Measurements from ENCODE around the gene COL27A1.
A peak's percentile ranks its signal among the peaks of the same experiment; 100 is the strongest.

COL27A1 gene

DNA sequence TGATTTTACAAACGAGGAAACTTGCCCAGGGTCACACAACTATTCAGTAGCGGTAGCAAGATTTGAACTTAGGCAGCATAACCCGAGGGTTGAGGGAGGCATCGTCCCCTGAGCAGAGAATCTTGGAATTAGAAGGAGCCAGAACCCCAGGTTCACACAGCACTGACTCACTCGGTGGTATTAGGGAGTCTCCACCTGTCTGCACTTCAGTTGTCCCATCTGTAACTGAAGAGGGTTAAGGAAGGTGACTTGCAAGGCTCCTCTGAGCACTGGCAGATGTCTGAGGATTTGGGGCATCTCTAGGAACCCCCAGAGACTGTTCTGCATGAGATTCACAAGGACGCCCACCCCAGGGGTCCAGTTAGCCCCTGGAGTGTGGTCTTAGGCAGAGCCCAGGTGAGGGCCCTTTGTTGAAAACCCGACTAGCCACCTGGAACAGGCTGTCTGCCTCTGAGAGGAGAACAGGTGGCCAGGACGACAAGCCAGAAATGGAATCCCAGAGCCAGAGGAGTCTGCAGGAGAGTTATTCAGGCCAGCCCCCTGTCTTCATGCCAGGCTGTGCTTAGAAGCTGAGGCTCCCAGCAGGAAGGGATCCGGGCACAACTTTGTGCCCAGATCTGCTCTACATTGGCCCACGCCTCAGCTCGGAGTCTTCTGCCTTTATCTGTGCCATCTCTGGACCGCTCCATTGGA, 117.5 kb downstream of the COL27A1 start:
- no peak for DNase-seq (ENCODE audit: low spot score)

DNA sequence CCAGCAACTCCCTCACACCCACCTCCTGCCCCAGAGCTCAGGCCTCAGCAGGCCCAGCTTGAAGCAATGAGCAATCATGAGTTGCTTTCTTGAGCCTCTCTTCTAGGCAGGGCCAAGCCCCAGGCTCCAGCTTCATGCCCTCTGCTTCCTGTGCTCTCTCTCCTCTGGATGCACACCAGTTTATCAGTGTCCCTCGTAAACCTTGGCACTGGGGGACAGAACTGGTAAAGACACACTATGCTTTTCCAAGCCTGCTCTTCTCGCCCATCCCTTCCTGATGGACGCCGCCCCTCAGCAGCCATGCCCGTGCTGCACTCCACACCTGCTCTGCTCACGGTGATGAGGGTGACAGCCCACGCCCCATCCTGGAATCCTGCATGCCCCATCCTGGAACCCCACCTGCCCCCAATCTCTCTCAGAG, 118.1 kb downstream of the COL27A1 start:
- DNase-seq (ENCODE audit: low spot score): no peak

DNA sequence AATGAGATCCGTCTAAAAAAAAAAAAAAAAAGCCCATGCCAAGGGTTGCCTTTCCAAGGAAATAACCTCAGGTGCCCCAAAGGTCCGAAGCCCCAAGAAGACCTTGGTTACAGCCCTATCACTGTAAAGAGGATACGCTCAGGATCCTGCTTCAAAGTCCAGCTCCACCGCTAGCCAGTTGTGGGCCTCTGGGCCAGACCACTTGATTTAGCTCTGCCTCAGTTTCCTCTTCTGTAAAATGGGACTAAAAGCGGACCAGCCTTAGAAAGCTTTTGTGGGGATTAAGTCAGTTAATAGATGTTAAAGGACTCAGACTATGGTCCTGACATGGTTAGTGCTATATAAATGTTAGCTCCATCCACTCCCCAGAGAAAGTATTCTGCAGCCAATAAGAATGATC, 118.9 kb downstream of the COL27A1 start:
- no peak for DNase-seq (ENCODE audit: low spot score)

DNA sequence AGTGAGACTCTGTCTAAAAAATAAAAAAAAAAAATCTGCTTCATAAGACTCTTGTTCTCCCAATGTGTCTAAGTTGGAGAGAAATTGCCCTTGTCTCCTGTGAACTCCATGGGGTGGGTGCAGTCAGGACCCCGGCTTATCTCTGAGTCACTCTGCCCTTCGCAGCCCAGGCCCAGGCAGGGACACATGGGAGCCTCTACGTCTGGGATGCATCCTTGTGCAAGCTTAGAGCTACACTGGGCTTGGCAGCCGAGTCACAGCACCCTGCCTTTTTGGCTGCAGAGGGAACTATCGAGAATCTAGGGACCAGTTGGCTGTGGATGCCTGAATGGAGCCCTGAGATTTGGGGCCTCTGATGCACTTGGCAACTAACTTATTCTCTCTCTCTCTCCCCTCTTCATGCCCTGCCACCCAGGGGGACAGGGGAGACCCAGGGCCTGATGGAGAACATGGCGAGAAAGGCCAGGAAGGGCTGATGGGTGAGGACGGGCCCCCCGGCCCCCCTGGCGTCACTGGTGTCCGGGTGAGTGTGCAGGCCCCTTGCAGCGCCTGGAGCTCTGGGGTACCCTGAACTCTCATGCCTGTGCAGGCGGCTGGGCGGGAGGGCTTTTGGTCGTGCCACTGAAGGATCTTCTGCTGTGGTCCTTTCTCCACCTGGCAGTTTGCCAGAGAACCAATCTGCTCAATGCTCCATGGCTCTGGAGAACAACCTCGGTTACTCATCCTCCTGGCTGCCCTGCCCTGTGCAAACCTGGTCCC, 120.1 kb downstream of the COL27A1 start:
- no peak for DNase-seq (ENCODE audit: low spot score)

DNA sequence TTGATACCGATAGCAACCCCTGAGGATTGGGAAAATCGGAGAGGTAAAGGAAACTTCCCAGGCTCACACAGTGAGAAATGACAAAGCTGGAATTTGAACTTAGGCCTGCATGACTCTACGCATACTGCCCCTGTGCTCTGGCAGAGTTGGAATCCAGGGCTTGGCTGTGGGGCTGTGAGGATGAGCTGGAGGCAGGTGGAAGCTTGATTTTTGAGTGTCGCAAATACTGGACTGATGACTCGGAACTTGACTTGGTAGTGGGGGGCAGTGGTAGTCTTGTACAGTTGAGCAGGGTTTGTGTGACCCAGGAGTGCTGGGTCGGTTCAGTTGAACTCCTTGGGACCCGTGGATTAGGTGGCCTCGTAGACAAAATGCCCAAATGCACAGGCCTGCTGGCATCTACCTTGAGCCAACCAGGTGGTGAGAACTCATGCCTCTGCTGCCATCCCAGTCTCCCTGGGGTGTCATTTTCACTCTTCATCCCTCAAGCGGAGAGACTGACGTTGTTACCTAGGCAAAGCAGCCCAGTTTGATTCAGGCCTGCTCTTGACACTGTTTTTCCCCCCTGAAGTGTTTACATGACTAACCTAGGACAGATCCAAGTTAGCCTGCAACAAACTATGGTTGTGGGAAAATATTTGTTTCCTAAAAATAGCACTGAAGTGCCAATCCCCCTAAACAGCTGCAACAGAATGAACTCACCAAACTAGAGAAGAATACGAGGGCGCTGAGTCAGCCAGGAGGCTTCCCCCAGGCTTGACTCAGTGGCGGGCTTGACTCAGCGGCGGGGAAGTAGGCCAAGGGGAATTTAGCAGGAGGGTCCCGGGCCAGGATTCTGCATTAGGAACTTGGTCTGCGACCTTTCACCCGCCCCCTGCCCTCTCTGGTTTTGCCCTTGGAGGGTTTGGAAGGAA, 121.8 kb downstream of the COL27A1 start:
- no peak for DNase-seq (ENCODE audit: low spot score)

DNA sequence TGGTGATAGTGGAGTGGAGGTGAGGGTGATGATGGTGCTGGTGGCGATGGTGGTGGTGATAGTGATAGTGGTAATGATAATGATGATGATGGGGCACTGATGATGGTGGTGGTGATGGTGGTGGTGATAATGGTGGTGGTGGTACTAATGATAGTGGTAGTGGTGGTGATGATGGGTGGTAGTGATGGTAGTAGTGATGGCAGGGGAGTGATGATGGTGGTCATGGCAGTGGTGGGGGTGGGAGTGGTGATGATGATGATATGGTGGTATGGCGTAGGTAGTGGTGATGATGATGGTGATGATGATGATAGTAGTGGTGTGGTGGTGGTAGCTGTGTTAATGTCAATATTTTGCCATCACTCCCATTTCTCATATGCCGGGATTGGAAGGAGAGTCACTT, 123.0 kb downstream of the COL27A1 start:
- DNase-seq (ENCODE audit: low spot score): no peak

DNA sequence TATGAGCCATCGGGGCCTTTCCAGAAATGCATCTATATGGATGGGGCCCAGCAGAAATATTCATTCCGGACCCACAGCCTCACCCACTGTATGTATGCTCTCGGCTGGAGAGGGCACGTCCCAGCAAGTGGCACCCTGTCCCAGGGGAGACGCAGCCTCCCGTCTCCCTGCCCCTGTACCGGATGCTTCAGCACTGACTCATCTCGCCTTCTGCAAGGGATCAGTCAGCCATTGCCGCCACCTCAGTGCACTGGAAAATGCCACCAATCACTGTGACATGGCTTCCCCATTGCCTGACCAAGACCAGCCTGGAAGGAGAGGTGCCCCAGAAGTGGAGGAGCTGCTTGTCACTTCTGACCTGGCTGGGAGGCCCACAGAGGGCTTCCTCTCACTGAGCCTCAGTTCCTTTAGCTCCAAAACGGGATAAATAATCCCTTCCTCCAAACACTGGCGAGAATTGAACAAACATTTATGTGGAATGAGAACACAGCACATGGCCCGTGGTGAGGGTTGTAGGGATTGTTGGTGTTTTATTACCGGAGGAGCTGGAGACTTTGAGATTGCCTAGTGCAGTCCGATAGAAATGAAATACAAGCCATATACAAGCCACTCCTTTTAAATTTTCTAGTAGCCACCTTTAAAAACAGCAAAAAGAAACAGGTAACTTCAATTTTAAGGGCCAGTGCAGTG, 123.7 kb downstream of the COL27A1 start:
- no peak for DNase-seq (ENCODE audit: low spot score)

DNA sequence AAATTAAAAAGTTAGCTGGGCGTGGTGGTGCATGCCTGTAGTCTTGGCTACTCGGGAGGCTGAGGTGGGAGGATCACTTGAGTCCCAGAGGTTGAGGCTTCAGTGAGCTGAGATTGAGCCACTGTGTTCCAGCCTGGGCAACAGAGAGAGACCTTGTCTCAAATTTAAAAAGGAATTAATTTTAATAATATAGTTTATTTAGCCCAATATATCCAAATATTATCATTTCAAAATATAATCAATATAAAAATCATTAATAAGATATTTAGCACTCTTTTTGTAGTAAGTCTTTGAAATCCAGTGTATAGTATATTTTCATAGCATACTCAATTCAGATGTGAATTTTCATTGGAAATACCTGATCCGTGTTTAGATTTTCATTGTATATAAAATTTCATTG, 124.4 kb downstream of the COL27A1 start:
- DNase-seq (ENCODE audit: low spot score): no peak

DNA sequence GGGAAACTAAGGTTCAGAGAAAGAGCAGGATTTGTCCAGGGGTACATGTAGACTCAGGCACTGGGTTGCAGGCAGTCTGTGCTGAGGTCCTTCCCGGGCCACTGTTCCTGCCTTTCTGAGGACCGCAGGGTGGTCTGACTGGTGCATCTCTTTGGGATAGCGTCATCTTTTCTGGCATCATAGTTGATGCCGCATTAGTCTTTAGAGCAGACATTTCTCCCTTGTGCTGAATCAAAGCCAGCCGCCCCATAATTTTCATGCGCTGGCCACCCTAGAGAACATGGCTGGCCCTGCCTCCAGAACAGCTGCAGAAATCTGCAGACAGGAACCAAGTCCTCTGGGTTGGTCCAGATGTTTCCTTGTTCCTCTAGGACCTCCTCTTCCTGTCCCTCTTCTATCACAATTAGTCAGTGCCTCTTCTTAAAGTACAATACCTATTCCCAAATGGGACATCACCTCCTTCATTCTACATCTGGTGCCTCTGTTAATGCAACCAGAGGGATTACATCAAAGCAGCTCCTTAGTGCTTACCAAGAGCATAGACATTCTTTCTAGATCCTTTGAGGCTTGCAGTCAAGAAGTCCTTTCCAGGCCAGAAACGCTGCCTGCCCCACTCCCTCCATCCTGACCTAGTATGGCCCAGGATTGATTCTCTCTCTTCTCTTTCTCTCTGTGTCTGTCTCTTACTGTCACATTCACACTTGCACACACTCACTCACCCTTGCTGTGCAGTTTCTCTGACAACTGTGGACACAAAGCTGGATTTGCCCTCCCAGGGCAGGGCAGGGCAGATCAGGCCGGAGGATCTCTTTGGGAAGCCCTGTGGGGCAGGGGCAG, 125.5 kb downstream of the COL27A1 start:
- DNase-seq (ENCODE audit: low spot score): no peak

DNA sequence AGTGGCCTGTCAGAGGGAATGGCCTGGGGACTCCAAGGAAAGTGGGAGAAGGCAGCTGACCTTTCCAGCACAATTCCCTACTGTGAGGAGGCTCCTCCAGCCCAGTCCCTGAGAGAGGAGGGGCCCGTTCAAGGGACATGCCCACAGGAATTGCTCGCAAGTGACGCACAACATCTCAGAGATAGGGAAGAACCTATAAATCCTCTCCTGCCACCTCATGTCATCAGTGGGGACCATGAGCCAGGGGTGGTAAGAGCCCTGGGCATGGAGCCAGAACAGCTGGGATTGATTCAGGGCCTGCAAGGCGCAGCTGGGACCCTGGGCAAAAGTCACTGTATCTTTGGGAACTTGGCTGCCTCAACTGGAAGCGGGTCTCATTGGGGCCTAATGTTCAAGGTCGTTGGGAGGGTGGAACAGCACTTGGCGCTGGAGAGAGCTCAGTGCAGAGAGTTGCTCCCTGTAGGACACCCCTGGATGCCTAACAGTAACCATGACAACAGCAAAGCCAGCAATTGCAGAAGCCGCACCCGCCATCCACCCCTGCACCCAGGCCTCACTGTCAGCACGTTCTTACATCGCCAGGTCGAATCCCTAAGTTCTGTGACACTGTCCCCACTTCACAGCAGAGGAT, 126.3 kb downstream of the COL27A1 start:
- DNase-seq (ENCODE audit: low spot score): no peak

DNA sequence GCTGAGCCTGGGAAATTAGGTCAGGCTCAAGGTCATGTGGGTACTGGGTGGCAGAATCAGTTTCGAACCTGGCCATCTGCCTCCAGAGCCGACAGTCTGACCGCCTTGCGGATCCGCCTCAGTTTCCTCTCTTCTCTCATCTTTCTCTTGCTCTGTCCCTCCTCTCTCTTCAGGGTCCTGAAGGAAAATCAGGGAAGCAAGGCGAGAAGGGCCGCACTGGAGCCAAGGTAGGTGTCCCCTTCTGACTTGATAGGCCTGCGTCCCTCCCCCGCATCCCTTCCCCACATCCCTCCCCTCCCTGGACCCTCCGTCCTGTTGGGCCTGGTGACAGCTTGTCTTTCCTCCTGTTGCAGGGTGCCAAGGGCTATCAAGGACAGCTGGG, 126.8 kb downstream of the COL27A1 start:
- DNase-seq (ENCODE audit: low spot score): no peak

DNA sequence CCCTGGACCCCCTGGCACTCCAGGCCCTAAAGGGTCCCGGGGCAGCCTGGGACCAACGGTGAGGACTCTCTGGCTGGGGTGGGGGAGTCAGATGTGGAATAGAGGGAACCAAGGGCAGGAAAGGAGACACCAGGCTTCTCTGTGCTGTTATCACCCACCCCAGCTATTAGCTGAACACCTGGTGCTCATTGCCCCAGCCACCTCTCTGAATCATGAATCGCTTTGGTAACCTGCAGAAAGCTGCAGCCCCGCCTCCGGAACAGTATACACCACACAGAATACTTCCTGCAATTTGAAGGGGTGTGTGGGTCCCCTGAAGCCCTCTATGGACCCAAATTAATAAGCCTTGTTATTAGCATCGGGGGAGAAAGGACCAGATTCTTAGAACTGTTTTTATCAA, 127.2 kb downstream of the COL27A1 start:
- no peak for DNase-seq (ENCODE audit: low spot score)

DNA sequence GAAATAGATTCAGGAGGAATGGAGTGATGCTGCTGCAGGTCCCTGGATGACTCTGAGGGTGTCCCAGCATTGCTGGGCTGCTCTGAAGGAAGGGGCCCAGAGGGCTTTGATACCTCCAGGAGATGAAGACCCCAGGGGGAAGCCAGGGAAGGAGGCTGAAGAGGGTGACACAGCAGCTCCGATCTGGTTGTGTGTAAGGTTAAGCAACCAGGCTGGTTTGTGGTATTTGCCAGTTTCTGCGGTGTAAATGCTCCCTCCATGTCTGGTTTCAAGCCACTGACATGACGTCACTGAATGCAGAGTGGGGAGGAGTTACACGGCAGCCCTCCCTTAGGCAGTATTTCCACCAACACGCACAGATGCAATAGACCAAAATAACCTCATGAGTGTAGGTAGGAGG, 127.6 kb downstream of the COL27A1 start:
- peak; percentile 40 for DNase-seq (ENCODE audit: low spot score)

DNA sequence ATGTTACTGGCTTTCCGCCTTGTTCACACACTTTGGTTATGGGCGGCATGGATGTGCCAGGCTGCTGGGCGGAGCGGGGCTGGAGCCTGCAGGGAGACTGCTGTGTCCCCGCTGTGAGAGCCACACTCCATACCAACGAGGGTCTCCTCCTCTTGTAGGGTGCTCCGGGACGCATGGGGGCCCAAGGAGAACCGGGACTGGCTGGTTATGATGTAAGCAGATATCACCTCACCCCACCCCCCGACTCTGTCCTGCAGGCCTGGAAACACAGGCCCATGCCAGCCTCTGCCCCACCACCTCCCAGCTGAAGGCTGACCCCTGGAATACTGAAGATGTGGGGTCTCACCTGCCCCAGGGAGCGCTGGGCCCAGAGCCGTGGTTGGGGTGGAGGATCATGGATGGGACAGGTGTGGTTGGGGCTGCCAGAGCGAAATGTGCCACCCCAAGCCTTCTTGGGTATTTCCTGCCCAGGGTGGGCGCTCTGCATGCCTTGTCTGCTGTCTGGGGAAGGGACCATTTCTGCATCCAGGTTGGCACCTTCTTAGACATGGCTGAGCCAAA, 128.3 kb downstream of the COL27A1 start:
- no peak for DNase-seq (ENCODE audit: low spot score)

DNA sequence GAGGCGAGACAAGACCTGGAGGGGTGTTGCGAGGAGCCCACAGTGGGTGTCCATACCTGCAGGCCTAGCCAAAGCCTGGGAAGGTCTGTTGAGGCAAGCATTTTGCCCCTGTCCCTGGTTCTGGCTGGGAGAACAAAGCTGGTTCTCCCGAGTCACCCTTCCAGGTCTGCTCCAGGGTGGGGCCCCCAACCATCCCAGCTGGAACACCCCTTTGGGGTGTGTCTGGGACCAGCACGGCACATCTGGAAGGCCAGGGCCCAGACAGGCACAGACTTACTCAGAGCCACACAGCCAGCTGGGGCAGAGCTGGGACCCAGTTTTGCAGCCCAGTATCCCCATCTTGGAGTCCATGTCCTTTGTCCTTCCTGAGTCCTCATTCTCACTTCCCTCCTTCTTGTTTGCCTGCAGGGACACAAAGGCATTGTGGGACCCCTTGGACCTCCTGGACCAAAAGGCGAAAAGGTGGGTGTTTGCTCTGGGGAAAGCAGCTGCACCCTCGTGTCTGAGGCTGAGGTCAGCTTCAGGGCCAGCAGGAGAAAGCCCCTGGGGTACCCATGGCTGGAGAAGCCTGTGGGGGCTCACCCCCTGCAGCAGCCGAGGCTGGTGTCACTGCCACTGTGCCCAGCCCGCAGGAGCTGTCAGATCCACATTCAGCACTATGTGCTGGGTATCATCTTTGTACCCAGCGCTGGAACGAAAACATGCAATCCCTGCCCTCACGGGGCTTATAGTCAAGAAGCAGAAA, 129.2 kb downstream of the COL27A1 start:
- no peak for DNase-seq (ENCODE audit: low spot score)

DNA sequence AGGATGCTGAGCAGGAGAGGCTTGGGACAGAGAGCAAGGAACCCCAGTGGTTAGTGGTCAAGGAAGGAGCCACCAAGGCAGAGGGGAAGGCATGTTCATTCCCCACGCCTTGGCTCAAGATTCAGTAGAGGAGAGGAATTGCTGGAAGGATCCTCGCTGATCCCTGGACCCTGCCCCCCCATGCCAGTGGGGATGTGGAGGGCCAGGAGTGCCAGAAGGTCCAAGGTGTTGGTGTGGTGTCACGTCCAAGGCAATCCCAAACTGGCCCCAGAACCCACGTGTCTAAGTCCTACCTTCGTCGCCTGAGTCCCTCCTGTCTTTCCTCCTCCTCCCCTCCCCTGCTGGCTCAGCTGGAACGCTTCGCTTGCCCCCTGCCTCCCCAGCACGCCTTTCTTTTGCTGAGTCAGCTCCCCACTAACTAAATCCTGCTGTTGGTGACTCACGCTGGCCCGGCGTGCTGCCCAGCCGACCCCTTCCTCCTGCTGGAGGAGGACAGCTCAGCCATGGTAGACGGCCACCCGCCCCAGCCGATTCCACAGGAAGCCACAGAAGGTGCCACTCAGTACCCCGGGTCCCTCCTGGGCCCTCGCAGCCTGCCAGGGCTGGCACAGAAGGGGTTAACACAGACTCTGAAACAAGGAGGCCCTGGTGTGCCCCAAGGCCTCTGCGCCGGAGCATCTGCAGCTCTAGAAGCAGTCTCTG, 130.0 kb downstream of the COL27A1 start:
- no peak for DNase-seq (ENCODE audit: low spot score)

DNA sequence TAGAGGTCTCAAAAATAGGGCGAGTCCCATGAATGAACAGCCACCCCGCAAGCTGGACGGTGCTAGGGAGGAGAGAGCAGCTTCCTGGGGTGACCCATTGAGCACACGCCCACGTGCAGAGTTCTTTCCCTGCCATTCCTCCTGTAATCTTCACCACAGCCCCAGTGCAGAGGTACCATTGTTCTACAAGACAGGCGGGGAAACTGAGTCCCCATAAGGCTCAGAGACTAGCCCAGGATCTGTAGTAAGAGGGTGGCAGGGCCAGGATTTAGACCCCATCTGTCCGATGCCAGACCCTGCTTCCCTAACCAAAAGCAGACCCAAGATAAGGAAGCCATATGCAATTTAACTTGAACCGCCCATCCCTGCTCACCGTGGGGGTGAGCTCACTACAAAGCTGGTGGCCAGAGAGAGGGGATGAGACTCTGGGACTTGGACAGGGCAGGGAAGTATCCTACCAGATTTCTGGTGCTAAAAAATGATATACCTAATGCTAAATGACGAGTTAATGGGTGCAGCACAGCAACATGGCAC, 130.9 kb downstream of the COL27A1 start:
- no peak for DNase-seq (ENCODE audit: low spot score)

DNA sequence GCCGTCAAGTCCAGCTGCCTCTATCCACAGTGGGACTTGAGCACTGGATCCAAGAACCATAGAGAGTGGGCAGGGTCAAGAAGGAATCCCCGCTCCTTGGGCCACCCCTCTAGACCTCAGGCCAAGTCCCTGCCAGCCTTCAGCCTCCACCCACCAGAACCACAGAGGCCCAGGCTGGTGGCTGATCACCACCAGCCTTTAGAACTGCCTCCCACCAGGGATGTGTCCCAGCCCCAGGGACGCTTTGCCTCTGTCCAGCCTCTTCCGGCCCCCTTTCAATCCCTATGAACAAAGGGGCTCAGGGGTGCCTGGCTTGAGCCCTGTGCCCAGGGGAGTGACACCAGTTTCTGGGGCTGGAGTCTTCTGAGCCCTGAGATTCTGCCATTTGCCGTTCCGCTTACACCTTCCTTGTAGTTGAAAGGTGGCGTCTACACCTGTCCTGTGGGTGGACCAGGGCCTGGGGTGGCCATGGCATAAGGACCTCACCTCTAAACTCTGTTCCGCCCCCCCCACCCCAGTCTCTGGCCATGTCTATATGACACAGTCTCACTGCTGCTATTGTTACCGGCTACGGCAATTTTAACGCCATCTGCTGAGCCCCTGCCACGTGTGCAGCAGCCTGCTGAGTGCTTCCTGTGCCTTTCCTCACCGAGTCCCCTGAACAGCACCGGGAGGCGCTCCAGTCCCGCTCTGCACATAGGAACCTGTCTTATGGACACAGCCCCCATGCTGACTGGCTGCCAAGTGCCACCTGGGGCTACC, 131.8 kb downstream of the COL27A1 start:
- DNase-seq (ENCODE audit: low spot score): no peak

Measured in activated CD4-positive, alpha-beta T cell treated with anti-CD3 and anti-CD28 coated beads, Interleukin-2, Interleukin-4, amounts not matched to agents 100 ng/mL and 50 ng/mL, durations not matched to agents 16 hours and 8 hours (primary cell).